Middle frontal gyrus (tissue), 1 donor: ENCODE measurements around the gene PCDHGB4.
"Not testable (repeated sequence)": the region's sequence is repeated elsewhere in the genome, so short reads cannot be mapped to it uniquely, and the experiment has no call there.

ENCODE experiments used
- DNase-seq: peaks from one replicate; pipeline ENCODE4 v3.0.0-alpha.2; 2015; ENCODE audit warnings: low spot score; ENCODE audit errors: extremely low spot score

The PCDHGB4 gene

GRCh38 chr5:141397756-141398551, 10.5 kb downstream of the PCDHGB4 start, which contains the start of gene PCDHGB5:
Gene PCDHGB5, plus strand, starts transcription at chr5:141397947. Its CDS starts 181 bp downstream, at chr5:141398128.
- DNase-seq, result not testable (repeated sequence)

DNA sequence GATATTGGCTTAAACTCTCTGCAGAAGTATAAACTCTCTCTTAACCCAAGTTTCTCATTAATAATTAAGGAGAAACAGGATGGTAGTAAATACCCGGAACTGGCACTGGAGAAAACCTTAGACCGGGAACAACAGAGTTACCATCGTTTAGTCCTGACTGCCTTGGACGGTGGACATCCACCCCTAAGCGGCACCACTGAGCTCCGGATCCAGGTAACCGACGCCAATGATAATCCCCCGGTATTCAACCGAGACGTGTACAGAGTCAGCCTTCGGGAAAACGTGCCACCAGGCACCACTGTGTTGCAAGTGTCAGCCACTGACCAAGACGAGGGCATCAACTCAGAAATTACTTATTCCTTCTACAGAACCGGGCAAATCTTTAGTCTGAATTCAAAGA, 11.1 kb downstream of the PCDHGB4 start:
- no peak for DNase-seq

GRCh38 chr5:141399555-141400258, 12.2 kb downstream of the PCDHGB4 start:
- DNase-seq, result no peak

- no peak for DNase-seq
Measured at GRCh38 chr5:141402553-141403243, 15.2 kb downstream of the PCDHGB4 start, which contains the start of gene PCDHGA9. Gene PCDHGA9, plus strand, starts transcription at chr5:141402778. Its CDS starts 175 bp downstream, at chr5:141402953.

- DNase-seq, result no peak
Measured at GRCh38 chr5:141403387-141403786, 15.9 kb downstream of the PCDHGB4 start.

GRCh38 chr5:141407790-141408505, 20.4 kb downstream of the PCDHGB4 start, which contains the start of gene PCDHGB6:
Gene PCDHGB6, plus strand, starts transcription at chr5:141408021. Its CDS starts 182 bp downstream, at chr5:141408203.
- DNase-seq, result not testable (repeated sequence)

GRCh38 chr5:141409598-141410306, 22.3 kb downstream of the PCDHGB4 start:
- no peak for DNase-seq

- no peak for DNase-seq
Measured at GRCh38 chr5:141411575-141411974, 24.1 kb downstream of the PCDHGB4 start.

- no peak for DNase-seq
Measured at GRCh38 chr5:141412854-141413539, 25.5 kb downstream of the PCDHGB4 start, which contains the start of gene PCDHGA10. Gene PCDHGA10, plus strand, starts transcription at chr5:141412987. Its CDS starts 189 bp downstream, at chr5:141413176.

GRCh38 chr5:141413540-141414069, 26.1 kb downstream of the PCDHGB4 start:
- DNase-seq, result no peak

- DNase-seq, result not testable (repeated sequence)
Measured at GRCh38 chr5:141414548-141415274, 27.2 kb downstream of the PCDHGB4 start.

DNA sequence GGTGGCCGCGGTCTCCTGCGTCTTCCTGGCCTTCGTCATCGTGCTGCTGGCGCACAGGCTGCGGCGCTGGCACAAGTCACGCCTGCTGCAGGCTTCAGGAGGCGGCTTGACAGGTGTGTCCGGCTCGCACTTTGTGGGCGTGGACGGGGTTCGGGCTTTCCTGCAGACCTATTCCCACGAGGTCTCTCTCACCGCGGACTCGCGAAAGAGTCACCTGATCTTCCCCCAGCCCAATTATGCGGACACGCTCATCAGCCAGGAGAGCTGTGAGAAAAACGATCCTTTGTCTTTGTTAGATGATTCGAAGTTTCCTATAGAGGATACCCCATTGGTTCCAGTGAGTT, 27.7 kb downstream of the PCDHGB4 start:
- not testable (repeated sequence) for DNase-seq

DNA sequence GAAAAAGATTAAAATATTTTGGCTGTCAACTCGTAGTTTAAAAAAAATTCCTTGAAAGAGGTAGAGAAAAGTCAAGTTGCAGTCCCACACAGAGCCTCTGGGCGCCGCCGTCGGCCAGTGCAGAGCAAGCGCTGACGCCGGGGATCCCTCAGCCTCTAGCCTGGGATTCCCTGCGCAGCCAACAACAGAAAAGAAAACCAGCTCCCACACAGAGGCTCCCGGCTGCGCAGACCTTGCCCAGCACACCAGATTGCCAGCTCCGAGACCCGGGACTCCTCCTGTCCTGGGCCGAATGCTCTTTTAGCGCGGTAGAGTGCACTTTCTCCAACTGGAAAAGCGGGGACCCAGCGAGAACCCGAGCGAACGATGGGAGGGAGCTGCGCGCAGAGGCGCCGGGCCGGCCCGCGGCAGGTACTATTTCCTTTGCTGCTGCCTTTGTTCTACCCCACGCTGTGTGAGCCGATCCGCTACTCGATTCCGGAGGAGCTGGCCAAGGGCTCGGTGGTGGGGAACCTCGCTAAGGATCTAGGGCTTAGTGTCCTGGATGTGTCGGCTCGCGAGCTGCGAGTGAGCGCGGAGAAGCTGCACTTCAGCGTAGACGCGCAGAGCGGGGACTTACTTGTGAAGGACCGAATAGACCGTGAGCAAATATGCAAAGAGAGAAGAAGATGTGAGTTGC, 30.1 kb downstream of the PCDHGB4 start, which contains the start of gene PCDHGB7:
TSS of gene PCDHGB7 (plus strand) at position 184 of the 679 bp plus-strand sequence. CDS start at position 367, 183 bp downstream.
- DNase-seq, result not testable (repeated sequence)

GRCh38 chr5:141419074-141419880, 31.8 kb downstream of the PCDHGB4 start:
- no peak for DNase-seq

DNA sequence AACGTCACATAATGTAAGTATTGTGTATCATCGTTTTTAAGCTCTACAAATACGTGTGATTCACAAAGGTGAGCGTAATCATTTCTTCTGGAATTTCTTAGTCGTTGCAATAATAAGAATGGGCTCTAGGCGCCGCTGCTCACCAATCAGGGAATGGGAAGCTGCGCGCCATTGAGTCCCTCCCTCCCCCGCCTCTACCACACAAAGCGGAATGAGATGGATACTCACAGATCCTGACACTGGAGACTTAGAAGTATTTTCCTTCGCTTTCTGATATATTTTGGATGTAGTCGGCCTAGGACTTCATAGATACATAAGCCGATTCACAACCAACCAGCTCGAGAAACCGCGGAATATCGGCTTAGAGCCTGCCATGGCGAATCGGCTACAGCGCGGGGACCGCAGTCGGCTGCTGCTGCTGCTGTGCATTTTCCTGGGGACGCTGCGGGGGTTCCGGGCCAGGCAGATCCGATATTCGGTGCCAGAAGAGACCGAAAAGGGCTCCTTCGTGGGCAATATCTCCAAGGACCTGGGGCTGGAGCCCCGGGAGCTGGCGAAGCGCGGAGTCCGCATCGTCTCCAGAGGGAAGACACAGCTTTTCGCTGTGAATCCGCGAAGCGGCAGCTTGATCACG, 33.5 kb downstream of the PCDHGB4 start, which contains the start of gene PCDHGA11:
TSS of gene PCDHGA11 (plus strand) at position 197 of the 634 bp plus-strand sequence. CDS start at position 374, 177 bp downstream.
- DNase-seq, result no peak

- DNase-seq, result no peak
Measured at GRCh38 chr5:141421489-141421855, 34.0 kb downstream of the PCDHGB4 start.
